GM12878 (cell line): Measurements from ENCODE around the gene STXBP3. TPM values are rescaled to one million over a fixed set of nuclear protein-coding genes. Genes with fewer than 3 reads are reported as not detected.

ENCODE experiments used
- ATAC-seq: fragments of 200-7000 bp; cut with Tn5 transposase; 3 replicates; pipeline ENCODE4 v1.9.1; 2020; ENCODE audit warnings: mild to moderate bottlenecking, moderate library complexity
- BruUV-seq: library from RNA; stranded (reverse); fragments of 400-500 nt; replicated peaks from 2 replicates; lab custom pipeline; 2021; lab: Mats Ljungman, UMichigan
- CTCF ChIA-PET: fragments of 300-600 bp; sonication (Branson Sonifier 250); formaldehyde crosslinking; extraction: SDS; loops from one replicate; lab custom pipeline; 2021; ENCODE audit warnings: inconsistent platforms; lab: Yijun Ruan, JAX
- POLR2A ChIA-PET: fragments of 350-600 bp; formaldehyde crosslinking; extraction: SDS; loops from one replicate; lab custom pipeline; 2021; ENCODE audit warnings: inconsistent platforms; lab: Charles Lee
- RAD21 ChIA-PET: fragments of 300-600 bp; sonication (Branson Sonifier 250); formaldehyde crosslinking; loops from one replicate; lab custom pipeline; 2023; ENCODE audit warnings: antibody characterized with exemption; ENCODE audit not compliant: unreplicated experiment; lab: Charles Lee
- SMC1A ChIA-PET: fragments of 300-600 bp; sonication (Branson Sonifier 250); formaldehyde crosslinking; loops from one replicate; lab custom pipeline; 2023; ENCODE audit not compliant: unreplicated experiment, uncharacterized antibody; lab: Charles Lee
- DNase-seq: peaks from one replicate; pipeline ENCODE4 v3.0.0-alpha.2; 2011; ENCODE audit warnings: low read depth, low spot score
- FAIRE-seq: peaks from 3 replicates; lab custom pipeline; 2011; peaks lifted over from hg19 to GRCh38; lab: Jason Lieb, UNC
- H2AFZ ChIP-seq: 2 replicates; pipeline ENCODE4 v1.6.0; 2011; ENCODE audit warnings: low read depth, low read length, control low read depth; ENCODE audit not compliant: control insufficient read depth
- H3K27ac ChIP-seq: 2 replicates; pipeline ENCODE4 v1.5.1; 2011; ENCODE audit warnings: control low read depth; ENCODE audit not compliant: control insufficient read depth, insufficient read depth
- H3K27me3 ChIP-seq, 2 experiments: replicated peaks in 1 of 2; 2 replicates each; pipeline versions ENCODE4 v1.6.0 to v1.6.1; 2011; ENCODE audit warnings: low read length in 1 of 2; ENCODE audit not compliant: control insufficient read depth in 2 of 2, insufficient read depth in 2 of 2
- H3K36me3 ChIP-seq, 2 experiments: 2 replicates each; pipeline ENCODE4 v1.5.1; 2011; ENCODE audit warnings: low read length in 1 of 2; ENCODE audit not compliant: control insufficient read depth in 2 of 2, insufficient read depth in 2 of 2
- H3K4me1 ChIP-seq: 2 replicates; pipeline ENCODE4 v1.6.1; 2011; ENCODE audit warnings: mild to moderate bottlenecking, low read length, moderate library complexity, mixed read lengths; ENCODE audit not compliant: control insufficient read depth, insufficient read depth
- H3K4me2 ChIP-seq: 2 replicates; pipeline ENCODE4 v1.6.0; 2011; ENCODE audit warnings: control low read depth; ENCODE audit not compliant: control insufficient read depth, insufficient read depth
- H3K4me3 ChIP-seq: fragments of 200-600 bp; sonication (generic); 2 replicates; pipeline ENCODE4 v1.5.1; 2016
- H3K79me2 ChIP-seq: 2 replicates; pipeline ENCODE4 v1.6.0; 2011; ENCODE audit warnings: low read length; ENCODE audit not compliant: control insufficient read depth, insufficient read depth
- H3K9ac ChIP-seq: 2 replicates; pipeline ENCODE4 v1.8.0; 2011; ENCODE audit warnings: low read length, control low read depth, mixed read lengths; ENCODE audit not compliant: control insufficient read depth, insufficient read depth
- H3K9me3 ChIP-seq: replicated peaks from 3 replicates; pipeline ENCODE4 v1.5.1; 2011; ENCODE audit warnings: mild to moderate bottlenecking, low read length; ENCODE audit not compliant: control insufficient read depth, insufficient read depth
- H4K20me1 ChIP-seq: 2 replicates; pipeline ENCODE4 v1.6.0; 2011; ENCODE audit not compliant: control insufficient read depth, insufficient read depth
- BMI1 ChIP-seq: fragments of 450-650 bp; IDR thresholded peaks from 2 replicates; pipeline ENCODE4 v1.6.1; 2016; ENCODE audit warnings: mild to moderate bottlenecking, moderate library complexity, borderline replicate concordance
- ETV6 ChIP-seq, 2 experiments: fragments of 450-650 bp in 1 of 2; IDR thresholded peaks in 1 of 2; conservative IDR thresholded peaks in 1 of 2; 2 replicates each; pipeline ENCODE4 v1.6.1; 2014; ENCODE audit warnings: antibody characterized with exemption in 1 of 2, borderline replicate concordance in 1 of 2, low read depth in 1 of 2, mild to moderate bottlenecking in 1 of 2, moderate library complexity in 1 of 2
- FOXM1 ChIP-seq: IDR thresholded peaks from 2 replicates; pipeline ENCODE4 v1.6.1; 2012; ENCODE audit warnings: low read depth, mild to moderate bottlenecking, inconsistent platforms, low read length, moderate library complexity
- MEF2B ChIP-seq: fragments of 450-650 bp; IDR thresholded peaks from 2 replicates; pipeline ENCODE4 v1.6.1; 2018; ENCODE audit warnings: mild to moderate bottlenecking, moderate library complexity; ENCODE audit not compliant: partially characterized antibody, poor library complexity, severe bottlenecking
- NFYA ChIP-seq: IDR thresholded peaks from 2 replicates; pipeline ENCODE4 v1.6.1; 2011; ENCODE audit warnings: low read depth, mild to moderate bottlenecking, low read length, improper control_type of control experiment, borderline replicate concordance
- POU2F2 ChIP-seq: IDR thresholded peaks from 3 replicates; pipeline ENCODE4 v1.6.1; 2011; ENCODE audit warnings: low read depth, mild to moderate bottlenecking, low read length, borderline replicate concordance
- SRF ChIP-seq, 2 experiments: IDR thresholded peaks; 2 replicates each; pipeline ENCODE4 v1.6.1; 2011; ENCODE audit warnings: low read depth in 2 of 2, low read length in 2 of 2, mild to moderate bottlenecking in 1 of 2, moderate library complexity in 1 of 2
- ZNF687 ChIP-seq: fragments of 450-650 bp; IDR thresholded peaks from 2 replicates; pipeline ENCODE4 v1.6.1; 2017; ENCODE audit warnings: mild to moderate bottlenecking, moderate library complexity
- in situ Hi-C: fragments of 300-500 bp; cut with MboI; formaldehyde crosslinking; loops from 9 replicates; pipeline ENCODE4 v1.14.3; 2018; ENCODE audit warnings: mixed read lengths
- intact Hi-C: fragments of 100-400 bp; cut with micrococcal nuclease; formaldehyde crosslinking; loops from one replicate; pipeline ENCODE4 v1.14.2; 2022; ENCODE audit not compliant: unreplicated experiment
- polyA plus RNA-seq, 11 experiments: library from polyadenylated mRNA; depleted of rRNA in 4 of 11; unstranded in 6 of 11; stranded (reverse) in 5 of 11; fragments of >200 nt; fragmentation: Nextera tagmentation in 4 of 11; fragmentation: Illumina TruSeq in 1 of 11; extraction: Ambion mirVana in 4 of 11; extraction: Trizol in 1 of 11; gene quantifications; 1 replicate in 1 of 11; 2 replicates in 10 of 11; pipeline versions ENCODE4 v1.2.1 to v1.2.3, GENCODE V29; 2011 to 2016; ENCODE audit warnings: inconsistent platforms in 2 of 11, missing spikeins in 2 of 11, low read depth in 1 of 11
- total RNA-seq, 4 experiments: library from RNA; depleted of rRNA in 3 of 4; stranded (reverse); fragments of >200 nt in 3 of 4; fragmentation: Illumina TruSeq in 1 of 4; extraction: Trizol in 1 of 4; gene quantifications; 2 replicates each; pipeline versions ENCODE4 v1.2.1 to v1.2.3, GENCODE V29; 2013 to 2021

STXBP3 gene
- total and polyA plus RNA-seq, 10 of the 15 experiments (the other 5 are each of a cell fraction or from before 2014, with no cell fraction given) = 19.6 to 35.1 (median 27.3) TPM

DNA sequence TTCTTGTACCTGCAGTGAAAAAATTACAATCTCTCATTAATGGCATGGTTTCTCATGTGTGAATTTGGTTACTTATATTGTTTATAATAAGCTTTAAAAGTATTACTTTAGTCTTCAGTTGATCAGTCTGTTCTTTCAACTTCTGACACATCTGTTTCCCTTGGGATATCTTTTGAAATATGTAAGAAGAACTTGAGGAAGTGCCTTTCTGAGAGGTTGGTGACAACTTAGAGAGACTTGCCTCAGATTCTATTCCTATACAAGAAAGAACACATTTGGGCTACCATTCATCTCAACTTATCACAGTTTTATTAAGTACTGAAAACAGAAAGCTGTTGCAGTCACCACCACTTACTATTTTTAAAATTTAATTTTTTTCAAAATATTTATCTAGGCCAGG, 102.3 kb downstream of the STXBP3 start:
- Histone ChIP-seq H3K4me1 (no peaks in the 10 kb centered on the region), H3K4me3 (no peak overlapping the region), H4K20me1 (no peaks in the 10 kb centered on the region), H2AFZ (no peak overlapping the region), H3K36me3 (no peaks in the 10 kb centered on the region), H3K27ac (no peak overlapping the region), H3K27me3 (no peaks in the 10 kb centered on the region; a peak in 2 of 4 replicates), H3K9me3 (no peaks in the 10 kb centered on the region), H3K79me2 (no peaks in the 10 kb centered on the region), H3K4me2 (no peak overlapping the region), H3K9ac (no peak overlapping the region)
- POLR2A ChIA-PET = no interaction called here
- SMC1A ChIA-PET = no interaction called here
- CTCF ChIA-PET = interaction anchor here (1.0 to 1.8 kb wide), 2 partner anchors 14 to 20 kb away, joined by 3 to 6 read pairs; no protein-coding TSS in a partner anchor
- FAIRE-seq (no peak), DNase-seq (no peak), ATAC-seq (no peak)
- in situ Hi-C loops = no loop called here
- intact Hi-C loops = no loop called here
- no TSS peak for BruUV-seq
- RAD21 ChIA-PET = no interaction called here
- TF ChIP-seq POU2F2 (no peak), ZNF687 (no peak), BMI1 (no peak), SRF (IDR thresholded peaks at IDR 0.05; ENCODE audit: low read depth in 2 of 2, low read length in 2 of 2) (no peak), NFYA (no peak), ETV6 (conservative IDR thresholded peaks at IDR 0.05 in 1 of 2, IDR thresholded peaks at IDR 0.05 in 1 of 2; ENCODE audit: borderline replicate concordance in 1 of 2, low read depth in 1 of 2) (no peak), MEF2B (no peak), FOXM1 (no peak)
